ENCODE data around the gene CFAP65.

- TF ChIP-seq POLR2AphosphoS5 (IDR thresholded peaks at IDR 0.05) = no peak
- TF ChIP-seq EP300 (IDR thresholded peaks at IDR 0.05) = no peak
- no peak for TF ChIP-seq POLR2A (IDR thresholded peaks at IDR 0.05)
Observed at GRCh38 chr2:219019436-219019835, 21.9 kb downstream of the CFAP65 start.
